ENCODE measurements around the gene LRRC9. TPM values are rescaled to one million over a fixed set of nuclear protein-coding genes. Genes with fewer than 3 reads are reported as not detected.

The LRRC9 gene
- polyA plus RNA-seq, 3 donors: not detected

DNA sequence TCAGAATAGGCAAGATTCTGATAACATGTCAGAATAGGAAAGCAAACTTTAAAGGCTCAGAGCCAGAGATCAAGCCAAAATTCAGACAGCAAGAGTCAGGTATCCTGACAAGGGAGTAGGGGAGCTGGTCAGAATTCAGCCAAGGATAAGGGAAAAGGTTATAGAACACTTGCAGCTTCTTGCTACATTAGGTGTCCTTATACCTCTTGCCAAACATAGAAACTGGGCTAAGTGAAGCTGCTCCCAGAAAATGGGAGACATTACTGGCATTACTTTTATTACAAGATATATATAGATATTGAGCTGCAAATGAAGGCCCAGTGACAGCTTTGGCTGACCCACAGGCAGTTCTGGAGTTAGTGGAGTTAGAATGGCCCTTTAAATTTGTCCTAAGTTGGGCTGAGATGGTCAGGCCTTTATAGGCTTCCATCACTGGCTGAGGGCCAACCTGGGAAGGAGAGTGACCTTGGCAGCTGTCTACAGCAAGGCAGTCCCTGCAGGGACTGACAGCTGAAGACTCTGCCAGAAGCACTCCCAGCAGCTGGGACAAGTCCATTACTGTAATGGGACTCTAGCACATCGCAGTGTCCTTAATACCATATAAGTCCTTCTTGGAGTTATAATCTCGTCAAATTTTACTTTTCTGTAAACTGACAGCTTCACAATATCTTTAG is 83.0 kb downstream of the LRRC9 start:
- Histone ChIP-seq H3K4me1 (ENCODE audit: control insufficient read depth in 1 of 2, insufficient read depth in 2 of 2, low read length in 2 of 2) (no peaks in the 10 kb centered on the region), H3K79me2 (ENCODE audit: insufficient read depth, low read length) (no peaks in the 10 kb centered on the region), H4K20me1 (ENCODE audit: insufficient read depth, low read length) (no peaks in the 10 kb centered on the region), H2AFZ (ENCODE audit: insufficient read depth, low read depth, low read length, poor library complexity, severe bottlenecking) (no peak overlapping the region), H3K9me3 (replicated peaks in 1 of 2; ENCODE audit: control insufficient read depth in 1 of 2, insufficient read depth in 1 of 2, low read length in 2 of 2) (no peaks in the 10 kb centered on the region), H3K9ac (ENCODE audit: insufficient read depth, low read length, poor library complexity, severe bottlenecking) (no peak overlapping the region), H3K4me2 (replicated peaks; ENCODE audit: extremely low read depth, low read length, poor library complexity, severe bottlenecking) (no peak overlapping the region), H3K4me3 (replicated peaks in 1 of 3; ENCODE audit: low read depth in 2 of 3, low read length in 3 of 3) (no peak overlapping the region), H3K36me3 (replicated peaks in 1 of 2; ENCODE audit: control insufficient read depth in 1 of 2, insufficient read depth in 2 of 2, low read length in 2 of 2) (no peaks in the 10 kb centered on the region), H3K27ac (ENCODE audit: low read depth in 1 of 2, low read length in 2 of 2) (no peak overlapping the region), H3K27me3 (ENCODE audit: control insufficient read depth in 2 of 2, insufficient read depth in 2 of 2, low read length in 2 of 2) (no peaks in the 10 kb centered on the region)
- Mint-ChIP-seq H3K4me3 (no peak overlapping the region), H3K36me3 (no peaks in the 10 kb centered on the region), H3K27me3 (ENCODE audit: low read depth in 3 of 3) (no peaks in the 10 kb centered on the region), H3K27ac (no peak overlapping the region), H3K4me1 (no peaks in the 10 kb centered on the region), H3K9me3 (no peaks in the 10 kb centered on the region)
- TF ChIP-seq, protein P1, sequence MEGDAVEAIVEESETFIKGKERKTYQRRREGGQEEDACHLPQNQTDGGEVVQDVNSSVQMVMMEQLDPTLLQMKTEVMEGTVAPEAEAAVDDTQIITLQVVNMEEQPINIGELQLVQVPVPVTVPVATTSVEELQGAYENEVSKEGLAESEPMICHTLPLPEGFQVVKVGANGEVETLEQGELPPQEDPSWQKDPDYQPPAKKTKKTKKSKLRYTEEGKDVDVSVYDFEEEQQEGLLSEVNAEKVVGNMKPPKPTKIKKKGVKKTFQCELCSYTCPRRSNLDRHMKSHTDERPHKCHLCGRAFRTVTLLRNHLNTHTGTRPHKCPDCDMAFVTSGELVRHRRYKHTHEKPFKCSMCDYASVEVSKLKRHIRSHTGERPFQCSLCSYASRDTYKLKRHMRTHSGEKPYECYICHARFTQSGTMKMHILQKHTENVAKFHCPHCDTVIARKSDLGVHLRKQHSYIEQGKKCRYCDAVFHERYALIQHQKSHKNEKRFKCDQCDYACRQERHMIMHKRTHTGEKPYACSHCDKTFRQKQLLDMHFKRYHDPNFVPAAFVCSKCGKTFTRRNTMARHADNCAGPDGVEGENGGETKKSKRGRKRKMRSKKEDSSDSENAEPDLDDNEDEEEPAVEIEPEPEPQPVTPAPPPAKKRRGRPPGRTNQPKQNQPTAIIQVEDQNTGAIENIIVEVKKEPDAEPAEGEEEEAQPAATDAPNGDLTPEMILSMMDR (IDR thresholded peaks at IDR 0.05): no peak
- intact Hi-C loops (cut with micrococcal nuclease): no loop called here
- WGBS (ENCODE audit: insufficient coverage): no CpG with 5 or more reads among the region's 2 CpGs
- no peak for DNase-seq

DNA sequence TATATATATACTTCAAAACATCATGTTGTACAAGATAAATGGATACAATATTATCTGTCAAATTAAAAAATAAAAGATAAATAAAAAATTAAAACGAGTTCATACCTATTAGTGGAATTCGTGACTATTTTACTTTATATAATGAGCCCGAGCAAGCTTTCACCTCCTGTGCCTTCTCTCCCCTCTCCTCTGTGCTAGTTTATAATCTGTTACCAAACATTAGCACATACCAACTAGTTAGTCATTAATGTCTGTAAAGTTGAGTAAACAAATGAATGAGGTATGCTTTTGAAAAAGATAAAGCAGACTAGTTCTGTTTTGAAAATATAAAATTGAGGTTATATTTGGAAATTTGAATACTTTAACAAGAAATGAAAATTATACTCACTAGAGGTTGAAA is 84.0 kb downstream of the LRRC9 start:
- no peaks in the 10 kb centered on the region for H3K79me2 ChIP-seq (ENCODE audit: insufficient read depth, low read length)
- H3K27ac Mint-ChIP-seq: no peak overlapping the region

More for the DNA sequence above, 84.0 kb downstream of the LRRC9 start:
- Histone ChIP-seq H3K27me3 (ENCODE audit: control insufficient read depth in 2 of 2, insufficient read depth in 2 of 2, low read length in 2 of 2) (no peaks in the 10 kb centered on the region), H3K4me2 (replicated peaks; ENCODE audit: extremely low read depth, low read length, poor library complexity, severe bottlenecking) (no peak overlapping the region), H3K27ac (ENCODE audit: low read depth in 1 of 2, low read length in 2 of 2) (no peak overlapping the region), H3K36me3 (replicated peaks in 1 of 2; ENCODE audit: control insufficient read depth in 1 of 2, insufficient read depth in 2 of 2, low read length in 2 of 2) (no peaks in the 10 kb centered on the region), H2AFZ (ENCODE audit: insufficient read depth, low read depth, low read length, poor library complexity, severe bottlenecking) (no peak overlapping the region), H3K9me3 (replicated peaks in 1 of 2; ENCODE audit: control insufficient read depth in 1 of 2, insufficient read depth in 1 of 2, low read length in 2 of 2) (no peaks in the 10 kb centered on the region), H3K4me3 (replicated peaks in 1 of 3; ENCODE audit: low read depth in 2 of 3, low read length in 3 of 3) (no peak overlapping the region), H4K20me1 (ENCODE audit: insufficient read depth, low read length) (no peaks in the 10 kb centered on the region), H3K4me1 (ENCODE audit: control insufficient read depth in 1 of 2, insufficient read depth in 2 of 2, low read length in 2 of 2) (no peaks in the 10 kb centered on the region), H3K9ac (ENCODE audit: insufficient read depth, low read length, poor library complexity, severe bottlenecking) (no peak overlapping the region)
- Mint-ChIP-seq H3K4me3 (no peak overlapping the region), H3K36me3 (no peaks in the 10 kb centered on the region), H3K4me1 (no peaks in the 10 kb centered on the region), H3K9me3 (no peaks in the 10 kb centered on the region), H3K27me3 (ENCODE audit: low read depth in 3 of 3) (no peaks in the 10 kb centered on the region)
- TF ChIP-seq, protein P1 (IDR thresholded peaks at IDR 0.05): no peak
- intact Hi-C loops (cut with micrococcal nuclease): no loop called here
- no peak for DNase-seq
- no CpG with 5 or more reads among the region's 3 CpGs for WGBS (ENCODE audit: insufficient coverage)

Measured in CD14-positive monocyte (primary cell).